K562 (cell line): Measurements from ENCODE around the gene CBL. TPM values are rescaled to one million over a fixed set of nuclear protein-coding genes. Genes with fewer than 3 reads are reported as not detected.

ENCODE experiments used
- BRF1 ChIP-seq: IDR thresholded peaks from 3 replicates; pipeline ENCODE4 v1.6.1; 2011; ENCODE audit warnings: borderline replicate concordance, mild to moderate bottlenecking; ENCODE audit not compliant: insufficient read length; ENCODE audit errors: extremely low read depth
- CHD7 ChIP-seq: fragments of 200-600 bp; sonication (generic); IDR thresholded peaks from one replicate; pipeline ENCODE4 v1.6.1; 2012; ENCODE audit warnings: mild to moderate bottlenecking, low read depth, low read length, inconsistent platforms
- E2F5 ChIP-seq: sonication (generic); formaldehyde crosslinking; IDR thresholded peaks from 2 replicates; pipeline ENCODE4 v1.8.0; 2022; ENCODE audit warnings: mild to moderate bottlenecking, missing genetic modification reagents
- ERF ChIP-seq: fragments of 450-650 bp; formaldehyde crosslinking; IDR thresholded peaks from 2 replicates; pipeline ENCODE4 v1.4.0; 2020; ENCODE audit warnings: mild to moderate bottlenecking, mixed read lengths
- FOXO4 ChIP-seq: fragments of 450-650 bp; formaldehyde crosslinking; IDR thresholded peaks from 2 replicates; pipeline ENCODE4 v1.4.0; 2020; ENCODE audit warnings: mild to moderate bottlenecking, moderate library complexity
- FUS ChIP-seq: fragments of 200-400 bp; formaldehyde crosslinking; optimal IDR thresholded peaks from 2 replicates; pipeline ENCODE3; 2017; ENCODE audit warnings: low read depth, low read length
- MTA1 ChIP-seq: fragments of 450-650 bp; IDR thresholded peaks from 2 replicates; pipeline ENCODE4 v1.6.1; 2017; ENCODE audit warnings: borderline replicate concordance
- RBFOX2 ChIP-seq: fragments of 200-400 bp; formaldehyde crosslinking; IDR thresholded peaks from 2 replicates; pipeline ENCODE4 v1.6.1; 2017; ENCODE audit warnings: low read depth, mild to moderate bottlenecking, low read length, moderate library complexity
- ZNF133 ChIP-seq: fragments of 250-450 bp; sonication (Bioruptor Pico); IDR thresholded peaks from 2 replicates; pipeline ENCODE4 v1.4.0; 2020; ENCODE audit warnings: mild to moderate bottlenecking
- ZNF609 ChIP-seq: sonication (generic); formaldehyde crosslinking; IDR thresholded peaks from 2 replicates; pipeline ENCODE4 v1.8.1; 2023; ENCODE audit warnings: missing genetic modification reagents, mild to moderate bottlenecking, borderline replicate concordance
- polyA plus RNA-seq, 8 experiments: library from polyadenylated mRNA; depleted of rRNA in 4 of 8; stranded (reverse) in 5 of 8; unstranded in 3 of 8; fragments of >200 nt; fragmentation: Nextera tagmentation in 2 of 8; fragmentation: Illumina TruSeq in 1 of 8; extraction: Ambion mirVana in 2 of 8; extraction: Trizol in 1 of 8; gene quantifications; 2 replicates each; pipeline versions ENCODE4 v1.2.1 to v1.2.3, GENCODE V29; 2011 to 2014; ENCODE audit warnings: inconsistent platforms in 1 of 8, missing spikeins in 1 of 8
- total RNA-seq, 7 experiments: library from RNA; depleted of rRNA in 6 of 7; stranded (reverse); fragments of >200 nt in 6 of 7; fragmentation: Illumina TruSeq in 2 of 7; extraction: Trizol in 2 of 7; gene quantifications; 2 replicates each; pipeline versions ENCODE4 v1.2.1 to v1.2.3, GENCODE V29; 2011 to 2021; ENCODE audit warnings: low replicate concordance in 1 of 7

The CBL gene
- total and polyA plus RNA-seq, 9 of the 15 experiments (the other 6 are each of a cell fraction or from before 2014, with no cell fraction given), result 3.2 to 24.9 (median 9.9) TPM

GRCh38 chr11:119288219-119288618, 82.1 kb downstream of the CBL start (continued):
- TF ChIP-seq CHD7, result no peak
- TF ChIP-seq E2F5, result no peak
- TF ChIP-seq BRF1, result no peak
- TF ChIP-seq MTA1, result no peak
- TF ChIP-seq ERF (CRISPR knock-in tag), result no peak
- TF ChIP-seq ZNF609 (CRISPR knock-in tag), result no peak
- no peak for TF ChIP-seq FOXO4
- TF ChIP-seq RBFOX2, result no peak
- no peak for TF ChIP-seq FUS
- no peak for TF ChIP-seq ZNF133 (CRISPR knock-in tag)
- TF ChIP-seq, all 486 proteins: peak for 0
